GM18907 (cell line): ENCODE data around the gene CAMK1G.

Source experiments
- ATAC-seq: cut with Tn5 transposase; IDR thresholded peaks from one replicate; pipeline ENCODE4 v1.9.1; 2021; ENCODE audit warnings: mild to moderate bottlenecking, moderate library complexity; ENCODE audit not compliant: unreplicated experiment

The CAMK1G gene

GRCh38 chr1:209633335-209633997 lies 50.0 kb downstream of the CAMK1G start:
- no peak for ATAC-seq

GRCh38 chr1:209634005-209634737 lies 50.7 kb downstream of the CAMK1G start:
- no peak for ATAC-seq

- no peak for ATAC-seq
Measured at GRCh38 chr1:209635850-209636249, 52.3 kb downstream of the CAMK1G start.

GRCh38 chr1:209641832-209642172 lies 58.3 kb downstream of the CAMK1G start:
- no peak for ATAC-seq

DNA sequence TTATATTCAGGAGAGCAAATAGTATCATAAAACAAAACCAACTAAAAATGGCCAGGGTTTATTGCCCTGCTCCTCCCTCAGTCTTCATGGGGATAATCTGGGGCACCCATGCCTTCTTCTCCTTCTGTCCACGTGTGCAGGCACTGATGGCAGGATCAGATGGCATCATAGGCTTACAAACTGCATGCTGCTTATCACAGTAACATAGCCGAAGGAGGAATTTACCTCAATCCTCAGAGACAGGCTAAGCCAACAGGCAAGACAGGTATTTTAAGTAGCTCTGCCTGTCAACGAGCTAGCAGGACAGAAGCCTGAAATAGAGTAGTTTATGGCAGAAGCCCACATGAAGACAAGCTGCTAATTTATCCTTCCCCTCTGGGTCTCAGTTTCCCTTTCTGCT lies 59.3 kb downstream of the CAMK1G start:
- ATAC-seq = no peak

GRCh38 chr1:209643285-209644020 lies 59.9 kb downstream of the CAMK1G start:
- no peak for ATAC-seq

DNA sequence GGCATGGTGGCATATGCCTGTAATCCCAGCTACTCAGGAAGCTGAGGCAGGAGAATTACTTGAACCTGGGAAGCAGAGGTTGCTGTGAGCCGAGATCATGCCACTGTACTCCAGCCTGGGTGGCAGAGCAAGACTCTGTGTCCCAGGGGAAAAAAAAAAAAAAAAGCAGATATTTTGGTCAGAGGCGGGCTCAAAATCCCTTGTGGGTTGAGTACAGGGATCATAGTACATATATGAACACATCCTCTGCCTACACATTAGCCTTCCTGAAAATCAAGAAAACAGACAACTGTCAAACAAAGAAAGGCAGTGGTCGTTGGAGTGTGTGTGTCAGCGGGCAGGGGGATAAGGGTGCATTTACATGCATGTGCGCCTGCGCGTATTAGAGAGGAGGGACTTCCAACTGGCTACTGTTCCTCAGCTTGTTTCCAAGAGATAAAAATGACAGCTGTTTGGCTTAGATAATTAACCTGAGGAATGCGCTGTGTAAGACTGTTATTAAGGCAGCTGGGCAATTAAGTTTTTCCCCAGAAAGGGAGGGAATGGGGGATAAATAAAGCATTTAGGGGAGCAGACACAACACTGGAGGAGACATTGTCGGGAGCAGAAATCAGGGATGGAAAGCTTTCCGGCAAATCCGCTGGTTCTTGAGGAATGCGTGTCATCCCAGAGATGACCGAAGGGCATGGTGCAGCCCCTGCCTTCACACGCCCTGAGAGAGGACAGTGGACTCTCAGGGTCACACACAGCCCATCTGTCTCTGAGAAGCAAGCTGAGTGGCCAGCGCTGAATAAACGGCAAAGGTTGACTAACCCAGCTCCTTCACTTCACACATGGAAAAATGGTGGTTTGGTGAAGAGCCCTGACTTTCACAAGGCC lies 62.3 kb downstream of the CAMK1G start:
- ATAC-seq = no peak

DNA sequence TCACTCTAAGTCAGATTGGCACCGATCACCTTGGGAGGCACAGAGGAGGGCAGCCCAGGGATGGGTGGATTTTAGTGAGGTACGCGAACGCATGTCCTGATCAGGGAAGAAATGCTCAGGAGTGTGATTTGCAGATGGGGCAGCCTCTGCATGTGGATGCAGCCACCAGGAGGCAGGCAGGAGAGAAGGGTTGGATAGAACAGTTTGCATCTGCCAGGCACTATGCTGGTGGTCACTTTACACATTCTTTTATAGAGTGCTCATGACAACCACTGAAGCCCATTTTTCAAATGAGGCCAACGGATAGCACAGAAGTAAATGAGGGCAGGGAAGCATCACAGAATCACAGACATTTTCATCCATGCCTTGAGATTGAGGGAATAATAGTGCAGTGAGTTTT lies 63.0 kb downstream of the CAMK1G start:
- ATAC-seq = no peak

DNA sequence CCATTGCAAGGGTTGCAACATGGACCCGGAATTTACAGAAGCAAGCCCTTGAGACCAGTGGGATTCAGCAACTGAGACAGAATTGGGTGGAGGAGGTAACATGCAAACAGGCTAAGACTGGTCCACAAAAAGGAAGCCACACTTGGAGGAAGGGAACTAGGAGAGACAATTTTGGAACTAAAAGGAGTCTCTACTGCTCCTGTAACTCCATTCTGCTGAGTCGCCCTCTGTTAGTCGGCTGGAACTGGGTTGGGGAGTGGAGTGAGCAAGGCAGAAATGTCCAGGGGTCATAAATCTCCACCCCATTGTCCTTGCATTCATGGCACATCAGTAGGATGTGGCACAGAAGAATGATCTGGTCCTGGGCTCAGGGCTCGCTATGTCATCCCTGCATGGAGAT lies 63.6 kb downstream of the CAMK1G start:
- ATAC-seq = no peak

- ATAC-seq = no peak
Measured at GRCh38 chr1:209648346-209648745, 64.8 kb downstream of the CAMK1G start.

DNA sequence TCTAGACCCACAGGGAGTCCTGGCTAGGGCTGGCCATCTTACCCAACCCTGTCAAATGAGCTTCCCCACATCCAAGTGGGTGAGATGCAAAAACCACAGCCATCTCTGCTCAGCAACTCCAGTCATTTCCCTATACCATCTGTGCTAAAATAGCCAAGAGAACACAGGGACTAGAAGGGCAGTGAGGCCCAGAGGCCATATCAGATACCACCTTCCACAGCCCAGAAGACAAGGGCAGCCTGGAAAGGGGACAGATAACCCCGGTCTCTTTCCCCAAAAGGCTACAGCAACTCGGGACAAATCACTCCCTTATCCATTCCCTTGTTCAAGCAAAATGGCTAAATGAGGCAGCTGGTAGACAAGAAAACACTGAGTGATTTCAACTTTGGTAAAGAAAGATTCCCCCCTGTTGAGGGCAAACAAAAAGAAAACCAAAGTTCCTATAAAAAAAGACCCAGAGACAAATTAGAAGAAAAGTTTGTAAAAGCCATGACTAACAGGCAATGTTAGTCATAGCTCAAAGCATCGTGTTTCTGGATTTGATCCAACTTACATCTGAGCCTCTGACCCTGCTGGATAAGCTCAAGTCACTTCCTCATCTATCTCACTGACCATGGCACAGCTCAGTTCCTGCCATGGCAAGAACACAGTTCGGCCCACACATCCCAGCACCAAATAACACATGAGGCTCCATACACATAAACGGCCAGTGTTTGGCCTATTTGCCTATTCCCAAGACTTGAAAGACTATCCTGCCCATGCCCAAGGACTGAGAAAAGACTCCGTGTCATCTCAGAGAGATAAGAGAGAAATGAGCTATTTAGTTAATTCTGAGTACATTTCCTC lies 65.6 kb downstream of the CAMK1G start:
- no peak for ATAC-seq

GRCh38 chr1:209650454-209650853 lies 66.9 kb downstream of the CAMK1G start:
- ATAC-seq = no peak

DNA sequence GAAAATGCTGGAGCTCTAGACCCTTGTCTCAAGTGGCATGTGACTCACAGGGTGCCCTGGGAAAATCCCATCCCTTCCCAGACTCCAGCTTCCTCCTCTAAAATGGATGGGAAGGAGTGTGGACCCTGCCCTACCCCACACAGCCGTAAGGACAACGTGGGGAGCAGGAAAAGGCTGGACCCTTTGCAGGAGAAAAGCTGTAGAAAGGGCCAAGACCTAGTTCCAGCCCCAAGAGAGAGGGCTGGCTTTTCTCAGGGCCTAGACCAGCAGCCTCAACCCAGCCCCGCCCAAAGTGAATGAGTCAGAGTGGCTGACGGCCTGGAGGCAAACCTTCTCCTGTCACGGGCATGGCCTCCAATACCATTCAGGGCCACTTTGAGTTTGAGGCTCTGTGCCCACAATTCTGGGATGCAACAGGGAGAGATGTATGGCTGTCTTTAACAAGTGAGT lies 67.6 kb downstream of the CAMK1G start:
- ATAC-seq = peak; percentile 72

DNA sequence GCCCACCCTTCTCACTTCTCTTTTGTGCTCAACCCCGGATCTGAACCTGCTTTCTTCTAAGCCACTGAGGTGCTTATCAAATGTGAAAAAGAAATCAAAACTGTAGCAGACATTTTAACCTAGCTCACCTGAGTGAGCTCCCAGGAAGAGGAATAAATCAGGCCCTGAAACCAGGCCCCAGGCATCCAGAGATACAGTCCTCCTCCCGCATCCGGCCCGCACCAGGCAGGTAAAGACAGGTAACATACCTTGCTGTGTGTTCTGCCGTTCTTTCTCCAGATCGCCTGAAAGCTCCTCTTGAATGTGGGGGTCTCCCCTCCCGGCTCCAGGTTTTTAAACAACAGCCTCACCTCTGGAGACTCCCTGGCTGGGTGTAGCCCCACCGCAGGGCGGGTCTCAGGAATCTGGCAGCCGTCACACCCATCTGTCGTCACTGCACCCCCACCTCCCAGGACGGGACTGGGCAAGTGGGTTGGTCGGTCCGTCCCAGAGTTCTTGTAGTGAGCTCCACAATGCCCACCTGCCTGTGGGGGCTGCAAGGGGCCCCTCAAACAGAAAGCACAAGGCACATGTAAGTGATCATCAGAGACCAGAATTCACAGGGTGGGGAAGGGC lies 68.7 kb downstream of the CAMK1G start, which contains the start of gene LAMB3:
Gene LAMB3, minus strand, starts transcription at position 305 of the 615 bp plus-strand sequence. CDS start 1,481 bp downstream, outside the sequence.
- no peak for ATAC-seq

GRCh38 chr1:209652873-209653401 lies 69.4 kb downstream of the CAMK1G start:
- ATAC-seq = no peak

DNA sequence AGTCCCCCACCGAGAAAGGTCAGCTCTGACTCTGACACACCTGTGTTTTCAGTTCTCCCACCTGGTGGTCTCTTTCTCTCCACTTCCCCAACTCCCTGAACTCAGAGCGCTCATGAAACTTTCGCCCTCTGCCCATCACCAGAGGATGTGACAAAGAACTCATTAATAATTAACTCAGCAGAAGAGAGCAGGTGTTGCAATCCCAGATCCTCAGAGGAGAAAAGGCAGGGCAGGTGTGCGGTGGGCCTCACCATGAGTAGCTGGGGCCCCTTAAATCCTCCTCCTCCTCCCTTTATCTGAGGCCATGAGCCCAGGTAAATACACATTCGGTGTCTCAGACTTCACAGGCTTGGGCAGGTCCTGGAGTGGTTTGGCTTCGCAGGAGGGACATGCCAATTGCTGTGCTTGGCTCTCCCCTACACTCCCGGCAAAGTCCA lies 70.4 kb downstream of the CAMK1G start:
- ATAC-seq = peak; percentile 52

DNA sequence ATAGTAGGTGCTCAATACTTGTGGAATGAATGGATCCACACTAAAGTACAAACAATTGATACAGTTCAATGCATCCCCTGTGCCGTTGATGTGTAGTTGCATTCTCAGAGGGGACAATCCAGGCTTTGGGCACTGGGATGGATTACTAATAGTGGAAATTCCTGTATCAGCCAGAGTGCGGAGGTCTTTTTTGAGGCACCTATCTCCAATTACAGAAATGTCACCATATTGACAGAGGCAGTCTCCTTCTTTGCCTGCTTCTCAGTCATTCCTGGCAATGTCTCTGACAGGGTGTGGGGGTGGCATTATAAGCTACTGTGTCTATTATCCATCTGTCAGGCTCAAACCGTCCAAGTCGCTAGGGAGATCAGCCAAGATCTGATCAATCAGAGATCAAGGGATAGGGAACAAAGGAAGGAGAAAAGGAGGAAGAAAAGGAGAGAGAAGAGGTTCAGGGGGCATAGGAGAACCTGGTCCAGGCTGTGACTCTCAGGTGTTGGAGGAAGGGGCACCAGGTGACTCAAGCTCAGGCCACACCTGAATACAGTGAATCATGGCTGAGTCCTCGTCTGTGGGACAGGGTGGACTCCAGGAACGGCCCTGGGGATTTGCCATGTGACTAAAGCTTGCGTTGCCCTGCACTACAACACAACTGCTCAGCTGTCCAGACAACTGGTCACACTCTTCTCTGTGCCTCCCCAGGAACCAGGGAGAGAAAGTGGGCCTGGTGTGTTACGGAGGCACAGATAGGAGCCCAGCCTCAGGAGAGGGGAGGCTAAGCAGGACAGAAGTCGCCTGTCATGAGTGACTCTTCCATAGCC lies 72.1 kb downstream of the CAMK1G start:
- no peak for ATAC-seq

GRCh38 chr1:209657140-209657879 lies 73.8 kb downstream of the CAMK1G start:
- no peak for ATAC-seq
